Adipocyte (in vitro differentiated cells): ENCODE measurements around the gene DPH7.

Experiments used
- DNase-seq: peaks from one replicate; pipeline ENCODE4 v3.0.0-alpha.2; 2015; ENCODE audit warnings: low read depth
- H3K27me3 ChIP-seq: replicated peaks from 2 replicates; pipeline ENCODE4 v1.7.0; 2013; ENCODE audit warnings: mild to moderate bottlenecking, low read length, moderate library complexity; ENCODE audit not compliant: control insufficient read depth, insufficient read depth
- H3K36me3 ChIP-seq: 2 replicates; pipeline ENCODE4 v1.7.0; 2013; ENCODE audit warnings: low read length, mild to moderate bottlenecking, moderate library complexity; ENCODE audit not compliant: control insufficient read depth, insufficient read depth, severe bottlenecking
- H3K4me1 ChIP-seq: 2 replicates; pipeline ENCODE4 v1.7.0; 2013; ENCODE audit warnings: mild to moderate bottlenecking, low read length, moderate library complexity; ENCODE audit not compliant: control insufficient read depth, insufficient read depth
- H3K4me3 ChIP-seq: 2 replicates; pipeline ENCODE4 v1.7.0; 2013; ENCODE audit warnings: mild to moderate bottlenecking, low read length, moderate library complexity
- H3K9ac ChIP-seq: 2 replicates; pipeline ENCODE4 v1.7.0; 2013; ENCODE audit warnings: mild to moderate bottlenecking, low read length, moderate library complexity
- H3K9me3 ChIP-seq: 2 replicates; pipeline ENCODE4 v1.7.0; 2013; ENCODE audit warnings: mild to moderate bottlenecking, low read length, moderate library complexity; ENCODE audit not compliant: control insufficient read depth

The DPH7 gene

DNA sequence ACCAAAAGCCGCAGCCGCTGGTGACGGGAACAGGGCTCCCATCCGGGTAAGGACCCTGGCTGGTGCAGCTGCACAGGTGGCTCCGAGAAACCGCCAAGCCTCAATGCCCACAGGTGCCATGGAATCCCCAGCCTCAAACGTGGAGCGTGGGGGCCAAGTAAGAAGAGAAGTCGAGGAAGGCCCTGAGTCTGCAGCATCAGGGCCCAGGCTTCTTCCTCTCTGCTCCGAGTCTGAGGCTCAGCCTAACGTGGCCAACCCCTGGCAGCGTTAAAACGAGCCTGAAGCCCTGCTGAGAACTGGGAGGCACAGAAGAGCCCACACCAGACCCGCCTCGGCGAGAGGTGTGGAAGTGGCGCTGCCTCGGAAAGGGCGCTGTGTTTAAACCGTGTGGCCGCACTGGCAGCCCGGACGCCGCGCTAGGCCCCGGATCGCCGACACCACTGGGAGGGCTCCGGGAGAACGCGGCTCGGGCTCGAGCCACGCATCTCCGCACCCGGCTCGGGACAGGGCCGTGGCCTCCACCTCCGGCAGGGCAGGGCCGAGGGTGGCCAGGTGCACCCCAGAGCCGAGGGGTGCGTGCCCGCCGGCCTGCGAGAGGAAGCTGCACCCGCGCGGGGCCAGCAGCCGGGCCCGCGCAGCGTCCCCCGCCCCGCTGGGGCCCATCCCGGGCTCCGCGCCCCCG, 10.9 kb upstream of the DPH7 start:
- Histone ChIP-seq H3K9me3 (no peaks in the 10 kb centered on the region), H3K27me3 (no peaks in the 10 kb centered on the region), H3K4me1 (peaks cover 13% of the 10 kb centered on the region), H3K4me3 (peak overlapping the region; percentile 88), H3K36me3 (peaks cover 30% of the 10 kb centered on the region), H3K9ac (peak overlapping the region; percentile 90)
- peak; percentile 56 for DNase-seq

GRCh38 chr9:137588891-137589290, 10.2 kb upstream of the DPH7 start:
- H3K36me3 ChIP-seq, result peaks cover 34% of the 10 kb centered on the region
- H3K4me1 ChIP-seq, result peaks cover 13% of the 10 kb centered on the region
- H3K9ac ChIP-seq, result peak overlapping the region; percentile 90
- H3K27me3 ChIP-seq, result no peaks in the 10 kb centered on the region
- H3K4me3 ChIP-seq, result peak overlapping the region; percentile 88
- DNase-seq, result peak; percentile 29
- no peaks in the 10 kb centered on the region for H3K9me3 ChIP-seq

- peak overlapping the region; percentile 90 for H3K9ac ChIP-seq
- H3K4me3 ChIP-seq, result no peak overlapping the region
- H3K4me1 ChIP-seq, result peaks cover 13% of the 10 kb centered on the region
- no peak for DNase-seq
- no peaks in the 10 kb centered on the region for H3K9me3 ChIP-seq
- no peaks in the 10 kb centered on the region for H3K27me3 ChIP-seq
- H3K36me3 ChIP-seq, result peaks cover 37% of the 10 kb centered on the region
Observed at GRCh38 chr9:137588311-137588710, 9.6 kb upstream of the DPH7 start.

- H3K9me3 ChIP-seq, result no peaks in the 10 kb centered on the region
- H3K4me3 ChIP-seq, result no peak overlapping the region
- peaks cover 52% of the 10 kb centered on the region for H3K36me3 ChIP-seq
- H3K27me3 ChIP-seq, result no peaks in the 10 kb centered on the region
- DNase-seq, result no peak
- H3K4me1 ChIP-seq, result peaks cover 13% of the 10 kb centered on the region
- H3K9ac ChIP-seq, result no peak overlapping the region
Observed at GRCh38 chr9:137586854-137587253, 8.1 kb upstream of the DPH7 start.

DNA sequence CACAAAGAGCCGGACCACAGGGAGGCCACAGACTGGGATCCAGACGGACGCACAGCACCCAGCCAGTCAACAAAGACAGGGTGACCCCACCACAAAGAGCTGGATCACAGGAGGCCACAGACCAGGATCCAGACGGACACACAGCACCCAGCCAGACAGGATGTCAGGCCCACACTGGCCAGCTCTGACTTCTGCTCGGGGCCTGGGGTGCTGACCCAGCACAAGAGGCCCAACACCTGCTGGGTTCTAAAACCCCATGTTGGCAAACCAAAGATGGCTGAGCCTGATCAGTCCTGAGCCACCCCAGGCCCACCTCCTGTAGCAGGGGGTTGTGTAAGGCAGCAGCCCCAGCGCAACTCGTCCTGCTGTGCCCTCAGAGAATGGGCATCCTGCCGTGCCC, 5.2 kb upstream of the DPH7 start:
- Histone ChIP-seq H3K9ac (no peak overlapping the region), H3K36me3 (peaks cover 59% of the 10 kb centered on the region), H3K27me3 (no peaks in the 10 kb centered on the region), H3K9me3 (no peaks in the 10 kb centered on the region), H3K4me1 (peaks cover 9% of the 10 kb centered on the region), H3K4me3 (no peak overlapping the region)
- no peak for DNase-seq

DNA sequence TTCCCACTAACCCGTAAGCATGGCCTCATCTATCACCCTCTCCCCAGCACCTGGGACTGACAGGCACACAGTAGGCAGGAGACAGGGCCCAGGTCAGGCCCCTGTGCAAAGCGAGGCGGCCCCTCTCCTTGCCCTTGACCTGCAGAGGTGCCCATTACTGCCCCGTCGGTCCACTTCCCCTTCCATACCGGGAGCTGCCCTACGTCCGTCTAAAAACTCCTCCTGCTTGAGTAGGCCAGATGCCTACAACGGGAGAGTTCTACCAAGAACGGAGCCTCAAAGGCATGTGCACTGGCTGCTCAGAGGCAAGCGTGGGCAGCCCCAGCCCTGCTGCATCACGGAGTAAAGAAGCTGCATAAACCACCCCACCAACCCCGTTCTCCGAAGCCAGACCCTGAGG, 4.6 kb upstream of the DPH7 start:
- H3K4me3 ChIP-seq, result no peak overlapping the region
- H3K27me3 ChIP-seq, result no peaks in the 10 kb centered on the region
- peaks cover 59% of the 10 kb centered on the region for H3K36me3 ChIP-seq
- no peak for DNase-seq
- peak overlapping the region; percentile 41 for H3K9ac ChIP-seq
- H3K4me1 ChIP-seq, result peaks cover 5% of the 10 kb centered on the region
- no peaks in the 10 kb centered on the region for H3K9me3 ChIP-seq

- DNase-seq, result no peak
- Histone ChIP-seq H3K27me3 (no peaks in the 10 kb centered on the region), H3K36me3 (peaks cover 50% of the 10 kb centered on the region), H3K9ac (no peak overlapping the region), H3K4me1 (peaks cover 11% of the 10 kb centered on the region), H3K4me3 (no peak overlapping the region), H3K9me3 (no peaks in the 10 kb centered on the region)
Observed at GRCh38 chr9:137582286-137582860, 3.6 kb upstream of the DPH7 start.

DNA sequence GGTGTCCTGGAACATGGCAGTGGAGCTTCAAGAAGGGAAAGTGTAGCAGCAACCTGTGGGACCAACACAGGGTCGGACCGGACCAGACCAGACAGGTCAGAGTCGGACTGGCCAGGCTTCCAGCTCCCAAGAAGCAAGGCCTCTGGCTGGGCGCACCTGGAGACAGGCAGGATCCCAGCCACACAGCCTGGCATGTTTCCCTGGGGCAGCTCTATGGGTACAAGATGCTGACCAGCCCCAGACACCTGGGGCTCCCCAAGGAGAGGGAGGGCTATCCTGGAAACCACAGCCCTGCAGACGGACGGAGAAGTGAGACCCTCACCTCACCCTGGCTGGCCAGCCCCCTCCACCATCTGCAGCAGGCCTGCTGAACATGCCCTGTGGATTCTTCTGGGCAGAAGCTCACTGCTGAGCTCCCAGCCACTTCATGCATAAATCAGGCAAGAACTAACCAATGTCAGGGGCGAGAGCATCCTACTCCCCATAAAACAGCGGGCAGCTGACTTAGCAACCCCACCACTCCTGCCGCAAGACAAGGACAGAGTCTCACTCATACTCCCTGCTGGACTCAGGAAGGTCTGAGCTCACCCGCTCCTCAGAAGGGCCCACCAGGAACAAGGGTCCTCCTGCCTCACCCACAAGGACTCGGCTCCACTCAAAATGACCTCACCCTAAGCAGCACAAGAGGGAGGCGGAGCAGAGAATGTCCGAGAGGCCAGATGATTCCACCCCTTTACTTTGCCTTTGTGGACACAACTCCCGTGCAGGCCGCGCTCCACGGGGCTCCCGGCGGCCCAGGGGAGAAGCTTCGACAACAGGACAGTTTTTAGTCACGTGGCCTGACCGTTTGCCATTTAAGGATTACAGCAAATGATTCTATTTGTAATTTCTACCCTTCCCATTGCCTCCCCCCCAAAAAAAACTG, 2.9 kb upstream of the DPH7 start:
- DNase-seq, result no peak
- H3K36me3 ChIP-seq, result peaks cover 42% of the 10 kb centered on the region
- no peak overlapping the region for H3K9ac ChIP-seq
- H3K4me3 ChIP-seq, result no peak overlapping the region
- no peaks in the 10 kb centered on the region for H3K9me3 ChIP-seq
- H3K4me1 ChIP-seq, result peaks cover 17% of the 10 kb centered on the region
- no peaks in the 10 kb centered on the region for H3K27me3 ChIP-seq

DNA sequence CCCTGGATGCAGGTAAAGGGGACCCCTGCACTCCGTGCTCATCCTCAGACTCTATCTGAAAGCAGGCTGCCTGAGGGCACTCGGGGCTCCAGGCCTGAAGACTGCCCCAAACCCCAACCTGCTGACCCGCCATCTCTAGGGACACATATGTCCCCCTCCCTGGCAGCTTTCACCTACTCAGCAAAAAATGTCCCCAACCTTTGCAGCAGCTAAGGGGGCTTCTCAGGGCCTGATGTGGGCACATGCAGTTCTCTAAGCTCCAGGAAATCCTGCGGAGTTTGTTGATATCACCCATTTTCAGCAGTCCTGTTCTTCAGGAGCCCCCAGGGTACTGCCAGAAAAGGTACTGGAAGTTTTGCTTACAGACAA, 2.2 kb upstream of the DPH7 start:
- Histone ChIP-seq H3K4me1 (peaks cover 17% of the 10 kb centered on the region), H3K27me3 (no peaks in the 10 kb centered on the region), H3K9me3 (no peaks in the 10 kb centered on the region), H3K4me3 (no peak overlapping the region), H3K36me3 (peaks cover 38% of the 10 kb centered on the region), H3K9ac (no peak overlapping the region)
- DNase-seq, result no peak

- no peaks in the 10 kb centered on the region for H3K9me3 ChIP-seq
- DNase-seq, result no peak
- H3K4me1 ChIP-seq, result peaks cover 17% of the 10 kb centered on the region
- H3K4me3 ChIP-seq, result no peak overlapping the region
- H3K36me3 ChIP-seq, result peaks cover 37% of the 10 kb centered on the region
- no peaks in the 10 kb centered on the region for H3K27me3 ChIP-seq
- no peak overlapping the region for H3K9ac ChIP-seq
Observed at GRCh38 chr9:137580209-137580953, 1.7 kb upstream of the DPH7 start.

DNA sequence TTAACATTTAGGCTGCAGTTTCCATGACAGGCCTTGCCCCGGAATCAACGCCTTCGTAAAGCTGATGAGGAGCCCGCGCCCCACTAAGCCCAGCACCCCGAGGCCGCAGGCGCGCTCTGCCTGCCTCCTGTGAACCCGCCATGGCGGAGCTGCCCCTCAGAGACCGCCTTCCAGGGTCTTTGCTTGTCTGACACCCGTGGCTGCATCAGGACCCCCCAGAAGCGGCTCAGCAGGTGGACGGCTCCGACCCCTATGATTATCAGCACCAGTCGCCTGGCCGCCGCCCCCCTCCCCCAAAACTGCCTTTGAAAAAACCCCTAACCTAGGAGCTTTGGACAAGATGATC, 507 bp upstream of the DPH7 start:
- H3K4me3 ChIP-seq, result peak overlapping the region; percentile 88
- peaks cover 17% of the 10 kb centered on the region for H3K4me1 ChIP-seq

More for the DNA sequence above, 507 bp upstream of the DPH7 start:
- DNase-seq, result no peak
- H3K9me3 ChIP-seq, result no peaks in the 10 kb centered on the region
- H3K27me3 ChIP-seq, result no peaks in the 10 kb centered on the region
- H3K9ac ChIP-seq, result peak overlapping the region; percentile 92
- H3K36me3 ChIP-seq, result peaks cover 44% of the 10 kb centered on the region
